SU-DHL-6 (cell line): Measurements from ENCODE around the gene THEMIS.
"Not testable (repeated sequence)": the region's sequence is repeated elsewhere in the genome, so short reads cannot be mapped to it uniquely, and the experiment has no call there.

Experiments used
- H2AFZ ChIP-seq: fragments of 200-600 bp; sonication (generic); 2 replicates; pipeline ENCODE4 v1.6.1; 2014; ENCODE audit warnings: low read depth, mild to moderate bottlenecking, moderate library complexity, mixed read lengths, antibody characterized with exemption, low read length; ENCODE audit not compliant: severe bottlenecking
- H3F3A ChIP-seq: fragments of 200-600 bp; shearing (Covaris generic); 2 replicates; pipeline ENCODE4 v1.6.0; 2016; ENCODE audit warnings: antibody characterized with exemption, mild to moderate bottlenecking; ENCODE audit not compliant: insufficient read depth
- H3K27ac ChIP-seq: fragments of 200-600 bp; sonication (generic); 2 replicates; pipeline ENCODE4 v1.5.1; 2016; ENCODE audit warnings: low read depth, mild to moderate bottlenecking, low read length, moderate library complexity, mixed read lengths
- H3K27me3 ChIP-seq: fragments of 200-600 bp; sonication (generic), shearing (Covaris generic); 2 replicates; pipeline ENCODE4 v1.6.0; 2014; ENCODE audit warnings: mild to moderate bottlenecking, low read length
- H3K36me3 ChIP-seq: fragments of 200-600 bp; sonication (generic); 2 replicates; pipeline ENCODE4 v1.6.1; 2014; ENCODE audit warnings: mild to moderate bottlenecking, low read length, mixed read lengths
- H3K4me2 ChIP-seq: fragments of 300-600, 200-600 bp; shearing (Covaris generic), sonication (generic); 2 replicates; pipeline ENCODE4 v1.6.0; 2014; ENCODE audit warnings: low read length, low read depth, mild to moderate bottlenecking; ENCODE audit not compliant: poor library complexity, severe bottlenecking
- H3K4me3 ChIP-seq: fragments of 200-600 bp; sonication (generic); 2 replicates; pipeline ENCODE4 v1.5.1; 2014; ENCODE audit warnings: antibody characterized with exemption, low read length, mild to moderate bottlenecking, mixed read lengths; ENCODE audit not compliant: insufficient read depth, poor library complexity, severe bottlenecking
- H3K79me2 ChIP-seq: fragments of 200-600 bp; sonication (generic); 2 replicates; pipeline ENCODE4 v1.6.1; 2014; ENCODE audit warnings: mild to moderate bottlenecking, low read length, moderate library complexity; ENCODE audit not compliant: insufficient read depth
- H3K9ac ChIP-seq: fragments of 200-600 bp; sonication (generic); 2 replicates; pipeline ENCODE4 v1.7.0; 2014; ENCODE audit warnings: mild to moderate bottlenecking, low read length
- H3K9me2 ChIP-seq: fragments of 200-600 bp; sonication (generic); replicated peaks from 2 replicates; pipeline ENCODE4 v1.6.1; 2014; ENCODE audit warnings: low read length; ENCODE audit not compliant: insufficient read depth
- H3K9me3 ChIP-seq: fragments of 200-600 bp; sonication (generic); 2 replicates; pipeline ENCODE4 v1.6.1; 2014; ENCODE audit warnings: low read length, mixed read lengths; ENCODE audit not compliant: insufficient read depth
- H4K20me1 ChIP-seq: fragments of 200-600 bp; sonication (generic); 2 replicates; pipeline ENCODE4 v1.6.1; 2014; ENCODE audit warnings: low read depth, mild to moderate bottlenecking, antibody characterized with exemption, low read length, moderate library complexity, mixed read lengths
- CTCF ChIP-seq: fragments of 200-600 bp; sonication (generic); IDR thresholded peaks from one replicate; pipeline ENCODE4 v1.5.1; 2017; ENCODE audit warnings: antibody characterized with exemption, mild to moderate bottlenecking, low read length, moderate library complexity; ENCODE audit not compliant: insufficient read depth, poor library complexity, severe bottlenecking
- EZH2phosphoT487 ChIP-seq: fragments of 200-600 bp; sonication (generic), shearing (Covaris generic); conservative IDR thresholded peaks from 2 replicates; pipeline ENCODE4 v1.6.1; 2018; ENCODE audit warnings: mild to moderate bottlenecking, antibody characterized with exemption, low read length, moderate library complexity, mixed read lengths

Gene THEMIS

GRCh38 chr6:127784468-127784867, 116.4 kb downstream of the THEMIS start:
- H3K4me2 ChIP-seq, result no peak overlapping the region
- H2AFZ ChIP-seq, result no peak overlapping the region
- no peaks in the 10 kb centered on the region for H3K36me3 ChIP-seq
- H3K27ac ChIP-seq, result no peak overlapping the region
- TF ChIP-seq EZH2phosphoT487 (no peak), CTCF (no peak)
- H3K9me2 ChIP-seq, result no peaks in the 10 kb centered on the region
- H3K79me2 ChIP-seq, result no peaks in the 10 kb centered on the region
- no peaks in the 10 kb centered on the region for H3K27me3 ChIP-seq
- no peaks in the 10 kb centered on the region for H3K9me3 ChIP-seq
- H4K20me1 ChIP-seq, result no peaks in the 10 kb centered on the region
- no peaks in the 10 kb centered on the region for H3F3A ChIP-seq
- no peak overlapping the region for H3K4me3 ChIP-seq
- no peak overlapping the region for H3K9ac ChIP-seq

GRCh38 chr6:127781636-127782272, 119.1 kb downstream of the THEMIS start:
- not testable (repeated sequence) for H3K27ac ChIP-seq, H3K4me2 ChIP-seq, H3K9me3 ChIP-seq, H4K20me1 ChIP-seq, H2AFZ ChIP-seq, H3K79me2 ChIP-seq, H3F3A ChIP-seq, H3K4me3 ChIP-seq, H3K36me3 ChIP-seq, H3K27me3 ChIP-seq, H3K9me2 ChIP-seq, H3K9ac ChIP-seq

GRCh38 chr6:127776320-127776719, 124.5 kb downstream of the THEMIS start:
- H3K79me2 ChIP-seq, result no peaks in the 10 kb centered on the region

More at GRCh38 chr6:127776320-127776719, 124.5 kb downstream of the THEMIS start:
- H3K9ac ChIP-seq, result no peak overlapping the region
- H3K27ac ChIP-seq, result no peak overlapping the region
- no peak for TF ChIP-seq CTCF
- TF ChIP-seq EZH2phosphoT487, result no peak
- H3K9me3 ChIP-seq, result no peaks in the 10 kb centered on the region
- no peaks in the 10 kb centered on the region for H3K36me3 ChIP-seq
- no peak overlapping the region for H3K4me2 ChIP-seq
- H2AFZ ChIP-seq, result no peak overlapping the region
- no peaks in the 10 kb centered on the region for H3F3A ChIP-seq
- no peak overlapping the region for H3K4me3 ChIP-seq
- no peaks in the 10 kb centered on the region for H3K27me3 ChIP-seq
- H3K9me2 ChIP-seq, result no peaks in the 10 kb centered on the region
- H4K20me1 ChIP-seq, result no peaks in the 10 kb centered on the region
